Aorta (tissue), 5 donors: ENCODE data around the gene PDCD4. TPM values are rescaled to one million over a fixed set of nuclear protein-coding genes. Genes with fewer than 3 reads are reported as not detected.
A peak's percentile ranks its signal among the peaks of the same experiment; 100 is the strongest.
"Not testable (repeated sequence)": the region's sequence is repeated elsewhere in the genome, so short reads cannot be mapped to it uniquely, and the experiment has no call there.

Experiments
- ATAC-seq: fragments of 200-7000 bp; cut with Tn5 transposase; one replicate; pipeline ENCODE4 v1.9.1; 2022; ENCODE audit warnings: moderate library complexity; ENCODE audit not compliant: low FRiP score
- DNase-seq, 2 donors: peaks; one replicate each; pipeline ENCODE4 v3.0.0-alpha.2; 2020
- H3K27ac ChIP-seq, 2 donors: one replicate each; pipeline ENCODE4 v1.5.1; 2013; ENCODE audit warnings: low read length in 2 of 2, mild to moderate bottlenecking in 2 of 2, moderate library complexity in 2 of 2, control low read depth in 1 of 2, inconsistent platforms in 1 of 2, low read depth in 1 of 2
- H3K27me3 ChIP-seq, 2 donors: one replicate each; pipeline ENCODE4 v1.6.1; 2013; ENCODE audit warnings: control low read depth in 1 of 2, low read length in 1 of 2, mild to moderate bottlenecking in 1 of 2, moderate library complexity in 1 of 2; ENCODE audit not compliant: insufficient read depth in 2 of 2, control insufficient read depth in 1 of 2
- H3K36me3 ChIP-seq, 2 donors: one replicate each; pipeline ENCODE4 v1.6.1; 2013; ENCODE audit warnings: control low read depth in 1 of 2, low read length in 1 of 2, mild to moderate bottlenecking in 1 of 2; ENCODE audit not compliant: insufficient read depth in 2 of 2, control insufficient read depth in 1 of 2
- H3K4me1 ChIP-seq, 2 donors: one replicate each; pipeline ENCODE4 v1.6.1; 2013; ENCODE audit warnings: low read length in 2 of 2, control low read depth in 1 of 2, mild to moderate bottlenecking in 1 of 2, moderate library complexity in 1 of 2; ENCODE audit not compliant: insufficient read depth in 2 of 2, control insufficient read depth in 1 of 2
- H3K4me3 ChIP-seq, 2 donors: one replicate each; pipeline ENCODE4 v1.5.1; 2013; ENCODE audit warnings: low read length in 2 of 2, control low read depth in 1 of 2, mild to moderate bottlenecking in 1 of 2
- H3K9me3 ChIP-seq: one replicate; pipeline ENCODE4 v1.6.1; 2013; ENCODE audit warnings: mild to moderate bottlenecking, low read length; ENCODE audit not compliant: control insufficient read depth
- WGBS, 2 donors: extraction: QIAGEN DNeasy Blood & Tissue Kit; methylation state at CpG; one replicate each; pipeline ENCODE4 v1.1.7; 2013; 5-methylcytosine and 5-hydroxymethylcytosine counted together
- intact Hi-C, 2 donors: fragments of 100-400 bp; cut with DNase I; formaldehyde crosslinking; loops; one replicate each; pipeline versions ENCODE4 v1.14.2 to v1.15.0; 2022
- polyA plus RNA-seq, 2 donors: library from polyadenylated mRNA; stranded (reverse); fragments of 200-250 nt; gene quantifications; one replicate each; pipeline ENCODE4 v1.2.3, GENCODE V29; 2013
- total RNA-seq, 2 donors: library from RNA; stranded (reverse); fragmentation: NEBNext Ultra II Directional; extraction: Animal tissue kit (Norgen Biotek cat#: 25700); gene quantifications; one replicate each; pipeline ENCODE4 v1.2.1, GENCODE V29; 2021
- donor health status: healthy with polysubstance abuse.
- donor health status: Bipolar disorder and iron deficiency.
- donor health status: DM: no; HTN: no; CAD: no.
- donor health status: DM: no; HTN: no; CAD: no.
- donor health status: DM: yes; HTN: yes; CAD: no.

Gene PDCD4
- total and polyA plus RNA-seq, 4 donors: 46.6 to 124 (median 78.6) TPM

DNA sequence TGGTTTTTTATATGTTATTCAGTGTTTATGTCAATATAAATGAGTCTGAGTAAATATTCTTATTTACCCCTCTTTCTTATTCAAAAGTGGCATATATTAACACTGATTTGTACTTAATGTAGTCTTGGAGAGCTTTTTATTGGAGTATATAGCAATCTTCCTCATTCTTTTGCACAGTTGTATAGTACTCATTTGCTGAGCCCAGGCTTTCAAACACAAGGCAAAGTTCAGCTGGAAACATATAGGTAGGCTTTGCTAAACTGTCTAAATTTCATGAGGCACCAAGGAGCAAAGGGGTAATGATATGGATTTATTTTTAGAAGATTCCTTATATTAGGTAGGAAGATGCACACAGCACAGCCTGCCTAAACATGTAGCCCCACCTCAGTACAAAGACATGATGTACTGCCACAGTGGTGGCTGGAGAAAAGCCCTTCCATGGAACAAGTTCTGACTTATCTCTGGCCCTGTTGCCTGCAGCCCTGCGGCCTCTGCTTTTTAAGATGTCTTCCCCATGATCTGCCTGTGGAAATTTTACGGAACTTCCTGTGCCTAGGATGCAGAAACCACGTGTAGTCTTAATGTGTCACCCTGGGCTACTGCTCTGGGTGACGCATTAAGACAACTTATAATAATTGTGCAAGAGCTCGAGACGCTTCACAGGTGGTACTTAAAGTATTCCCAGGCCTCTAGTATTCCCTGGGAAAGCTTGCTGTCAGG, 9.6 kb upstream of the PDCD4 start:
- H3K36me3 ChIP-seq: no peaks in the 10 kb centered on the region
- no peak overlapping the region for H3K4me3 ChIP-seq
- DNase-seq (no peak), ATAC-seq (no peak)
- intact Hi-C loops: no loop called here
- H3K27ac ChIP-seq: no peak overlapping the region
- no peaks in the 10 kb centered on the region for H3K9me3 ChIP-seq
- 89% methylated on average over 6 of the region's 6 CpGs for WGBS, 2 donors
- H3K4me1 ChIP-seq: peaks cover 4 to 10% of the 10 kb centered on the region in 2 donors
- no peaks in the 10 kb centered on the region for H3K27me3 ChIP-seq

DNA sequence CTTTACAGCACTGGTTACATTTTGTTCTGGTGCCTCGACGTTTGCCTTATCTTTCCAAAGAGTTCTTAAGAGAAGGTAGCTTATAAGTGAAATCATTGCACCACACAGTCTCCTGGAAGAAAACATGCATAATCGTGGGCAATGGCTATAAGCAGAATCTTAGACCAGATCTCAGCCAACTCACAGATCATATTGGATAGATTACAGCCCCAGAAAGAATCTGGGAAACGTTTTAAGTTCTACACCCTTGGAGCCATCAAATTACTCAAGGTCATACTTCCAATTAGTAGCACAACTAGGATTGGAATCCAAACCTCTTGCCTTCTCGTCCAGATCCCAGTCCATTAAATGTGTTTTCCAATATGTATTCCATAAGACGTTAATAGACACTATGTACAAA, 8.8 kb upstream of the PDCD4 start:
- Histone ChIP-seq H3K9me3 (no peaks in the 10 kb centered on the region), H3K36me3 (no peaks in the 10 kb centered on the region), H3K27ac (no peak overlapping the region), H3K4me3 (no peak overlapping the region), H3K27me3 (no peaks in the 10 kb centered on the region), H3K4me1 (peaks cover 4 to 16% of the 10 kb centered on the region in 2 donors)
- no peak for DNase-seq
- no peak for ATAC-seq
- intact Hi-C loops: no loop called here
- 75 to 76% methylated on average over 6 of the region's 6 CpGs for WGBS, 2 donors

DNA sequence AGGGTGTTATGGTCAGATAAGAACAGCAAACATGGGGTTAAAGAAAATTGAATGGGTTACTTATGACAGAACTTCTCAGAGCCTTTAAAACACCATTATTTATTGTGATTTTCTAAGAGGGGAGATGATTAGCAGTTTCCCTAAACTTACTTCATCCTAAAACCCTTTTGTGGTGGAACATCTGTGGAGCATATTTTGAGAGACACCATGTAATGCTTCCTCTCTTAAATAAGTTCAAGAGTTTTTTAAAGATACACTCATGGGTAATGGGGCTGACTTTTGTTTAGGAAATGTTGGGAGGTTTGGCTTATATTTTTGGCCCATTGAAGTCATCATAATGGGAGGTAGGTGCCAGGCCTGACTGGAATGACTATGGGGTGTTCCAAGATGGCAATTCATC, 8.4 kb upstream of the PDCD4 start:
- DNase-seq: no peak
- Histone ChIP-seq H3K36me3 (no peaks in the 10 kb centered on the region), H3K4me1 (peaks cover 4 to 17% of the 10 kb centered on the region in 2 donors), H3K9me3 (no peaks in the 10 kb centered on the region), H3K4me3 (no peak overlapping the region), H3K27ac (no peak overlapping the region), H3K27me3 (no peaks in the 10 kb centered on the region)
- intact Hi-C loops: no loop called here
- no peak for ATAC-seq

DNA sequence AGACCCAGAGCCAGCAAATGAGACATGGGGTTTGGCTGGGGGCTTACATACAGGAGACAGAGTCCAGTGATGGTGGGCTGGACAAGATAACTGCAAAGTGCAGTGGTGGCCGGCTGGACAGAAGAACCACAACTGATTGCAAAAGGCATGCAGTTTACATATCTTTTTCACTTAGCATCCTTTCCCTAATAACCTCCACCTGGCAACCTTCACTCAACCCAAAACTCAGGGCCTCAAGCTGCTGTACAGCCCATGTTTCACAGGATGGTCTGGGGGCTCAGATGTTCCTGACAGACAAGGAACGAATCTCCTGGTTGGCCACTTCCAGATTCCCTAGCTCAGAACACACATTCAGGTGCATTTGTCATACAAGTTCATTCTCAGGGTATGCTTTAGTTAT, 7.8 kb upstream of the PDCD4 start:
- no peak for ATAC-seq
- Histone ChIP-seq H3K4me3 (no peak overlapping the region), H3K36me3 (no peaks in the 10 kb centered on the region), H3K4me1 (peaks cover 4 to 17% of the 10 kb centered on the region in 2 donors), H3K9me3 (no peaks in the 10 kb centered on the region), H3K27ac (no peak overlapping the region), H3K27me3 (no peaks in the 10 kb centered on the region)
- WGBS, 2 donors: 95 to 96% methylated on average over 2 of the region's 2 CpGs
- no peak for DNase-seq
- intact Hi-C loops: no loop called here

DNA sequence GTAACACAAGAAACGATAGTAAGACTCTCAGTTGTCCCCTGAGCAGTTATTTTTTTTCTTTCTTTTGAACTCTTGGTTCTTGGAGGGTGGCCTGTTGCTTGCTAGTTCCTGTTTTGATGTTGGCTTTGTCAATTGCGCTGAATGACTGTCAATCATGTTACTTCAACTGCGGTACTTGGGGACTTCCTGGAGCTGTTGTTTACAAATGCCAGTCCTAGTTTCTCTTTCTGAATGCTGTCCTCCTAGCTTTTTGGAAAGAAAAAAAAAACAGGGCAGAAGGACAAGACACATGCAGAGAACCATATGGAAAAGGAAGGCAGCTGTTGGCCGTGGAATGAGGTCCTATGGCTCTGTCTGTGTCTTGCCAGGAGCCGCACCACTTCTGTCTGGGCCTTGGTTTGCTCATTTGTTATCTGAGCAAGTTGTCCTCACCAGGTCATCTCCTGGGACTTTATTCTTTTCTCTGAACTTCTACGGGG, 7.0 kb upstream of the PDCD4 start:
- ATAC-seq (no peak), DNase-seq (no peak)
- Histone ChIP-seq H3K4me3 (no peak overlapping the region), H3K9me3 (no peaks in the 10 kb centered on the region), H3K36me3 (no peaks in the 10 kb centered on the region), H3K27me3 (no peaks in the 10 kb centered on the region), H3K4me1 (peaks cover 4 to 17% of the 10 kb centered on the region in 2 donors), H3K27ac (peak overlapping the region in 1 of 2 donors; percentile 78)
- 29 to 38% methylated on average over 6 of the region's 6 CpGs for WGBS, 2 donors
- intact Hi-C loops: loop anchor here in 1 of 2 donors (5.0 kb wide), 1 partner anchor 32 kb away; no protein-coding TSS in a partner anchor

DNA sequence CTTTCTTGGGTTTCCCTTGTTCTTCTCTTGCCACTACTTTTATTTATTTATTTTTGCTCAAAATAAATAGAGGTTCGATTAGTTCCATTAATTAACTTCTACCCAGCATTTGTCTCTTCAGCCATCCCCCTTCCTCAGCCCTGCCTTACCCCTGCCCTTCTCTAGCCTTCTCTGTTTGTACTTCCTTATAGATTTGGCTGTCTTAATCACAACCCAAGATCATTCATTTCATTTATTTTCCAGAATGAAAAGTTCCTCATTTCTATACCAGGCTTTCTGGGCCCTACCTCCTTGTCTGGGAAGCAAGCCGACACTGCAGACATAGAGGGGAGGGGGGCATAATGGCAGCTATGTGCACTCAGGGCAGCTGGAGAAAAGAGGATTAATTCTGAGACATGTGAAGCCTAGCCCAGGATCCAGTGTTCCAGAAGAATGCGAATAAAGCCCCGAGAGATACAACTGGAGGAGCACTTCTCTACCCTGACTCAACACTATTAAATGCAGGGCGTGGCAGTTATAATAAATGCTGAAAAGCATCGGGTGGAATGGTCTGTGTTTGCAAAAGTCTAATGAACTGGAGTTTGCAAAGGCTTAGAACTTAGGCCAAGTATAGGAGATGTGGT, 6.4 kb upstream of the PDCD4 start:
- DNase-seq (no peak), ATAC-seq (peak; percentile 26)
- Histone ChIP-seq H3K4me1 (peaks cover 4 to 14% of the 10 kb centered on the region in 2 donors), H3K36me3 (no peaks in the 10 kb centered on the region), H3K9me3 (no peaks in the 10 kb centered on the region), H3K27ac (peak overlapping the region in 1 of 2 donors; percentile 76), H3K27me3 (no peaks in the 10 kb centered on the region), H3K4me3 (no peak overlapping the region)
- WGBS, 2 donors: 12 to 19% methylated on average over 6 of the region's 6 CpGs
- intact Hi-C loops: loop anchor here in 1 of 2 donors (5.0 kb wide), 1 partner anchor 33 kb away; no protein-coding TSS in a partner anchor

DNA sequence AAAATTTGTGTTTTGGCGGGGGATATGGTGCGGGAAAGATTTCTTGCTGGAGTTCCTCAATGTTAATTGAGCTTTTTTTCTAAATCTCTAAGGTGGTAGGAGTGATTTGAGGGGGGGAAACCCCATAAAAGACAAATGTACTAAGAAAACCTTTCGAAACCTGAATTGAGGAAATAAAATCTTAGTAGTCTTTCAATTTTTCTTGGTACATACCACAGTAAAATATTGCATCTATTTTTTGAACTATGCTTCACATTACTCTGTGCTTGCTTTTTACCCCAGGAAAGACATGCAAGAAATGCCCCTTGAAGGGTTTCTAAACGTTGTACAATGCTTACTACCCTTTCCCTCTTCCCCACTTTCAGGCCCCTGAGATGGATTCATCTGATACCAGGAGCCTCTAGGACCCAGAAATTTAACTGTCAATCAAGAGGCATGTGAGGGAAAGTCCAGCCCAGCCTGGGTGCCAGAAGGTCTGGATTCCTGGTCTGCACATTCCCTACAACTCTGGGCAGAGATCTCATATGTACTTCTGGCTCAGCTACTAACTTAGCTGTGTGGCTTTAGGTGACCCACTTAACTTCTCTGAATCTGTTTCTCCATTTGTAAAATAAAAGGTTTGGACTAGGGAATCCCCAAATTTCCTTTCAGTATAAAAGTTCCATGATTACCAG, 5.8 kb upstream of the PDCD4 start:
- intact Hi-C loops: loop anchor here in 1 of 2 donors (5.0 kb wide), 1 partner anchor 34 kb away; no protein-coding TSS in a partner anchor
- Histone ChIP-seq H3K4me3 (no peak overlapping the region), H3K27ac (peak overlapping the region in 1 of 2 donors; percentile 76)

DNA sequence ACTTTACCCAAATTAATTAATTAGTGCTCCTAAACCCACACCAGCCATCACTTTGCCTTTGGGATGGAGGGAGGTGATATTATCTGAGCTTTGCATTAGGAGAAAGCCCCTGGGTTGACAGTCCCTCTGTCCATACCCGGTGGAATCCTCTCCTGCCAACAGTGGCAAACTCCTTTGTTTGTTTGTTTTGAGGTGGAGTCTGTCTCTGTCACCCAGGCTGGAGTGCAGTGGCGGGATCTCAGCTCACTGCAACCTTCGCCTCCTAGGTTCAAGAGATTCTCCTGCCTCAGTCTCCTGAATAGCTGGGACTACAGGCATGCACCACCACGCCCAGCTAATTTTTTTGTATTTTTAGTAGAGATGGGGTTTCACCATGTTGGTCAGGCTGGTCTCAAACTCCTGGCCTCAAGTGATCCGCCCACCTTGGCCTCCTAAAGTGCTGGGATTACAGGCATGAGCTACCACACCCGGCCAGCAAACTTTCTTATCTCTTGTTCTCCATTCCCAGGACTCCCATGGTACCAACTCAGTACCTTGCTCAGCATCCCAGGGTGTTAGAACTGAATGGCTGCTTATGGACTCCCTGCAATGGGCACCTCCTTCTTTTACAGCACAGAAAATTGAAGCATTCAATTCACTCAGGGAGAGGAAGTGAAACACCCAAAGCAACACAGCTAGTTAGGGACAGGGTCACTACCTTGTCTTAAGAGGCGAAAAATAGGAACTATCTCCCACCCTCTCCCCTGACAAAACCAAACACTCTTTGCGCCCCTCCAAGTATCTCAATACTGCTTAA, 4.5 kb upstream of the PDCD4 start:
- not testable (repeated sequence) for H3K36me3 ChIP-seq
- H3K4me1 ChIP-seq: peaks cover 4 to 14% of the 10 kb centered on the region in 2 donors

More for the DNA sequence above, 5.8 kb upstream of the PDCD4 start:
- H3K9me3 ChIP-seq: no peaks in the 10 kb centered on the region
- H3K36me3 ChIP-seq: no peaks in the 10 kb centered on the region
- H3K27me3 ChIP-seq: no peaks in the 10 kb centered on the region
- no peak for DNase-seq
- H3K4me1 ChIP-seq: peaks cover 4 to 14% of the 10 kb centered on the region in 2 donors
- 45 to 48% methylated on average over 4 of the region's 4 CpGs for WGBS, 2 donors
- no peak for ATAC-seq

More for the DNA sequence above, 4.5 kb upstream of the PDCD4 start:
- intact Hi-C loops: loop anchor here in 1 of 2 donors (5.0 kb wide), 1 partner anchor 35 kb away; no protein-coding TSS in a partner anchor
- 78 to 80% methylated on average over 8 of the region's 8 CpGs for WGBS, 2 donors
- peak overlapping the region; percentile 19 to 31 for H3K27ac ChIP-seq
- DNase-seq, ATAC-seq, H3K4me3 ChIP-seq, H3K9me3 ChIP-seq, H3K27me3 ChIP-seq: not testable (repeated sequence)
